Endometrium (tissue), 2 donors: ENCODE measurements around the gene MOB2.

Experiments used
- FAIRE-seq: peaks from 2 replicates; lab custom pipeline; 2012; peaks lifted over from hg19 to GRCh38; lab: Jason Lieb, UNC
- donor health status: control.
- donor health status: control.

Gene MOB2

GRCh38 chr11:1470681-1471611 is 15.6 kb downstream of the MOB2 start:
- no peak for FAIRE-seq

GRCh38 chr11:1469911-1470680 is 16.5 kb downstream of the MOB2 start:
- FAIRE-seq, result no peak

- no peak for FAIRE-seq
These were observed 17.2 kb downstream of the MOB2 start for GRCh38 chr11:1469287-1469910.

GRCh38 chr11:1468473-1469066 is 18.0 kb downstream of the MOB2 start:
- no peak for FAIRE-seq

GRCh38 chr11:1468002-1468401 is 18.6 kb downstream of the MOB2 start:
- FAIRE-seq, result no peak

- no peak for FAIRE-seq
These were observed 19.3 kb downstream of the MOB2 start for GRCh38 chr11:1467270-1467669.

GRCh38 chr11:1466784-1467183 is 19.8 kb downstream of the MOB2 start:
- FAIRE-seq, result no peak

- no peak for FAIRE-seq
These were observed 23.5 kb downstream of the MOB2 start for GRCh38 chr11:1463056-1463455.

GRCh38 chr11:1462698-1462975 is 23.9 kb downstream of the MOB2 start:
- no peak for FAIRE-seq

GRCh38 chr11:1461826-1462697 is 24.5 kb downstream of the MOB2 start:
- no peak for FAIRE-seq

GRCh38 chr11:1460986-1461825 is 25.4 kb downstream of the MOB2 start:
- FAIRE-seq, result no peak

- no peak for FAIRE-seq
These were observed 26.1 kb downstream of the MOB2 start for GRCh38 chr11:1460396-1460985.

GRCh38 chr11:1459764-1460395 is 26.7 kb downstream of the MOB2 start:
- no peak for FAIRE-seq

- FAIRE-seq, result no peak
These were observed 27.4 kb downstream of the MOB2 start for GRCh38 chr11:1459219-1459575.

GRCh38 chr11:1458340-1459218 is 28.0 kb downstream of the MOB2 start:
- FAIRE-seq, result no peak

GRCh38 chr11:1457856-1458255 is 28.7 kb downstream of the MOB2 start:
- no peak for FAIRE-seq

- FAIRE-seq, result no peak
These were observed 29.3 kb downstream of the MOB2 start for GRCh38 chr11:1457326-1457680.

GRCh38 chr11:1456596-1457325 is 29.8 kb downstream of the MOB2 start:
- no peak for FAIRE-seq
